ENCODE results near the gene TIMM9.

- no peak for TF ChIP-seq CTCF (IDR thresholded peaks at IDR 0.05)
- peak in 1 of 2 donors; percentile 73 for TF ChIP-seq POLR2A (IDR thresholded peaks at IDR 0.05)
- peak; percentile 80 to 100 for TF ChIP-seq POLR2AphosphoS5 (IDR thresholded peaks at IDR 0.05; ENCODE audit: insufficient read depth in 1 of 2, low read depth in 1 of 2)
Observed at GRCh38 chr14:58427281-58428117, at the start of gene TIMM9, which contains the start of gene KIAA0586.

All from vagina (tissue), 2 donors.